ENCODE measurements around the gene NR4A2.

GRCh38 chr2:156329031-156329926 is 3.2 kb downstream of the NR4A2 start:
- TF ChIP-seq EZH2phosphoT487 (IDR thresholded peaks at IDR 0.05; ENCODE audit: borderline replicate concordance, low read depth, low read length), result no peak
- TF ChIP-seq CTCF (conservative IDR thresholded peaks at IDR 0.05; ENCODE audit: low read length), result no peak
